A673 (cell line): Measurements from ENCODE around the gene MGMT.

ENCODE experiments used
- EZH2 ChIP-seq: fragments of 200-600 bp; sonication (generic); IDR thresholded peaks from 2 replicates; pipeline ENCODE4 v1.6.1; 2017; ENCODE audit warnings: borderline replicate concordance, low read depth, mild to moderate bottlenecking, mixed read lengths, antibody characterized with exemption, low read length; ENCODE audit not compliant: poor library complexity, severe bottlenecking
- TF ChIP-seq, protein P1 (sequence below): fragments of 300-800, 200-600 bp; sonication (generic); conservative IDR thresholded peaks from 2 replicates; pipeline ENCODE4 v1.5.1; 2017; ENCODE audit warnings: low read depth, mild to moderate bottlenecking, antibody characterized with exemption, low read length, moderate library complexity, mixed read lengths

DNA sequence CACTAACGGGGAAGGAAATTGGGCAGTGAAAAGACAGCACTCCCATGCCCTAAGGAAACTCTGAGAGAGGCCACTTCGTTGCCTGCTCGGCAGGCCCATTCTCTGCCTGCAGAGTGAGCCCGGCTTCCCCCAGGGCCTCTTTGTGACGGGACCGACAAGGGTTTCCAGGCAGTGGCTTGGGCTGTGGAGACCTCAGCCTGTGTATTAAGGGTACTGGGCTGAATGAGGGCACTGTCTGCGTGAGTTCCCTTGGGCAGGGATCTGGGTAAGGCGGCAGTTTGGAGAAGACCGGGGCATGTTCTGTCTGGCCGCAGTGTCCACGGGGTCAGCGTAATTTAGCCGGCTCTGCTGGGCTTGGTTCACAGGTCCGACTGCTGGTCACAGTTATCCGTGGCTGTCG, 237.2 kb downstream of the MGMT start:
- TF ChIP-seq, protein P1, sequence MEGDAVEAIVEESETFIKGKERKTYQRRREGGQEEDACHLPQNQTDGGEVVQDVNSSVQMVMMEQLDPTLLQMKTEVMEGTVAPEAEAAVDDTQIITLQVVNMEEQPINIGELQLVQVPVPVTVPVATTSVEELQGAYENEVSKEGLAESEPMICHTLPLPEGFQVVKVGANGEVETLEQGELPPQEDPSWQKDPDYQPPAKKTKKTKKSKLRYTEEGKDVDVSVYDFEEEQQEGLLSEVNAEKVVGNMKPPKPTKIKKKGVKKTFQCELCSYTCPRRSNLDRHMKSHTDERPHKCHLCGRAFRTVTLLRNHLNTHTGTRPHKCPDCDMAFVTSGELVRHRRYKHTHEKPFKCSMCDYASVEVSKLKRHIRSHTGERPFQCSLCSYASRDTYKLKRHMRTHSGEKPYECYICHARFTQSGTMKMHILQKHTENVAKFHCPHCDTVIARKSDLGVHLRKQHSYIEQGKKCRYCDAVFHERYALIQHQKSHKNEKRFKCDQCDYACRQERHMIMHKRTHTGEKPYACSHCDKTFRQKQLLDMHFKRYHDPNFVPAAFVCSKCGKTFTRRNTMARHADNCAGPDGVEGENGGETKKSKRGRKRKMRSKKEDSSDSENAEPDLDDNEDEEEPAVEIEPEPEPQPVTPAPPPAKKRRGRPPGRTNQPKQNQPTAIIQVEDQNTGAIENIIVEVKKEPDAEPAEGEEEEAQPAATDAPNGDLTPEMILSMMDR = no peak
- TF ChIP-seq EZH2 = no peak
